Stomach (tissue), 9 donors: ENCODE results near the gene NALCN. TPM values are rescaled to one million over a fixed set of nuclear protein-coding genes. Genes with fewer than 3 reads are reported as not detected.

Experiments used
- DNase-seq, 2 donors: peaks; one replicate each; pipeline versions ENCODE4 v3.0.0 to v3.0.0-alpha.2; 2013 to 2019
- H3K27ac ChIP-seq, 5 donors: fragments of 200-600 bp in 4 of 5; sonication (generic) in 4 of 5; one replicate each; pipeline ENCODE4 v1.5.1; 2013 to 2019; ENCODE audit warnings: mild to moderate bottlenecking in 1 of 5, moderate library complexity in 1 of 5
- H3K27me3 ChIP-seq, 3 donors: fragments of 200-600 bp; sonication (generic); one replicate each; pipeline ENCODE4 v1.5.1; 2017 to 2019; ENCODE audit warnings: mixed run types in 1 of 3
- H3K36me3 ChIP-seq, 4 donors: fragments of 200-600 bp; sonication (generic); 1 replicate in 3 of 4; 2 replicates in 1 of 4; pipeline ENCODE4 v1.5.1; 2016 to 2019
- H3K4me1 ChIP-seq, 4 donors: fragments of 200-600 bp; sonication (generic); one replicate each; pipeline ENCODE4 v1.5.1; 2016 to 2019
- H3K4me3 ChIP-seq, 4 donors: fragments of 200-600 bp; sonication (generic) in 3 of 4; one replicate each; pipeline ENCODE4 v1.5.1; 2016 to 2019; ENCODE audit warnings: mild to moderate bottlenecking in 1 of 4
- H3K9me3 ChIP-seq, 4 donors: fragments of 200-600 bp; sonication (generic); one replicate each; pipeline ENCODE4 v1.5.1; 2016 to 2019
- EP300 ChIP-seq: sonication (generic); formaldehyde crosslinking; IDR thresholded peaks from one replicate; pipeline ENCODE4 v1.6.1; 2017; ENCODE audit warnings: antibody characterized with exemption
- POLR2A ChIP-seq, 4 donors: fragments of 450-650 bp; IDR thresholded peaks; one replicate each; pipeline ENCODE4 v1.6.1; 2016; ENCODE audit warnings: antibody characterized with exemption in 4 of 4, control low read depth in 2 of 4, mild to moderate bottlenecking in 1 of 4, moderate library complexity in 1 of 4
- POLR2AphosphoS5 ChIP-seq, 3 donors: sonication (generic); formaldehyde crosslinking; IDR thresholded peaks; one replicate each; pipeline ENCODE4 v1.6.1; 2016; ENCODE audit warnings: antibody characterized with exemption in 3 of 3
- WGBS, 5 donors: extraction: QIAGEN DNeasy Blood & Tissue Kit in 3 of 5; methylation state at CpG; one replicate each; pipeline versions ENCODE4 v1.1.5 to v1.1.7; 2013 to 2018; 5-methylcytosine and 5-hydroxymethylcytosine counted together
- intact Hi-C: fragments of 100-400 bp; cut with DNase I; formaldehyde crosslinking; loops from one replicate; pipeline ENCODE4 v1.15.1; 2023; ENCODE audit warnings: low total_unique reads
- polyA plus RNA-seq, 3 donors: library from polyadenylated mRNA; stranded (reverse); fragments of 200-250 nt; gene quantifications; one replicate each; pipeline ENCODE4 v1.2.3, GENCODE V29; 2013
- total RNA-seq, 5 donors: library from RNA; depleted of rRNA; stranded (reverse); fragments of >200 nt; gene quantifications; one replicate each; pipeline versions ENCODE4 v1.1.0 to v1.2.3, GENCODE V29; 2014 to 2016
- TF ChIP-seq, protein P1 (sequence below), 7 experiments: fragments of 450-650 bp in 4 of 7; fragments of 200-600 bp in 3 of 7; sonication (generic) in 3 of 7; IDR thresholded peaks; one replicate each; pipeline ENCODE4 v1.5.1; 2016 to 2019; ENCODE audit warnings: antibody characterized with exemption in 7 of 7, control low read depth in 2 of 7, mild to moderate bottlenecking in 1 of 7
- donor health status: healthy with polysubstance abuse.
- donor health status: Bipolar disorder and iron deficiency.
- donor health status: healthy.

NALCN gene
- total and polyA plus RNA-seq, 8 donors = 0.15 to 2.9 (median 1.2) TPM; not detected in 2

DNA sequence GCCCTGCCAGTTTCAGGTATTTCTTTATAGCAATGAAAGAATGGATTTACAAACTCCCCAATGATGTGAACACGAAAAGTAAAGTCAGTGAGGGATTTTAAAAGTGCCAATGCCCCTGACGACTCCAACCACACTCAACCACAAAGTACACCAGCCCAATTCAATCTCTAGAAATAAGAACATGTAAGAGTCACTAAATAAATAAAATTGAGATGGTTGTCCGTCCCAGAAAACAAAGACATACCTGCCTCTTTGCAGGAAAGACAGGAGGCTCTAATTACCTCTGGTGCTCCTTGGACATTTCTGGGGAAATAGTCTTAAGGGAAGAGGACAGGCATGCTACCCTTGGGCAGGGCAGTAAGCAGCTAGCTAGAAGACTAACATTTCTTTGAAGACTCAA is 55.8 kb downstream of the NALCN start:
- H3K4me1 ChIP-seq = no peaks in the 10 kb centered on the region
- WGBS, 5 donors = 51 to 62% (median 57%) methylated on average over 3 of the region's 3 CpGs
- TF ChIP-seq, protein P1, sequence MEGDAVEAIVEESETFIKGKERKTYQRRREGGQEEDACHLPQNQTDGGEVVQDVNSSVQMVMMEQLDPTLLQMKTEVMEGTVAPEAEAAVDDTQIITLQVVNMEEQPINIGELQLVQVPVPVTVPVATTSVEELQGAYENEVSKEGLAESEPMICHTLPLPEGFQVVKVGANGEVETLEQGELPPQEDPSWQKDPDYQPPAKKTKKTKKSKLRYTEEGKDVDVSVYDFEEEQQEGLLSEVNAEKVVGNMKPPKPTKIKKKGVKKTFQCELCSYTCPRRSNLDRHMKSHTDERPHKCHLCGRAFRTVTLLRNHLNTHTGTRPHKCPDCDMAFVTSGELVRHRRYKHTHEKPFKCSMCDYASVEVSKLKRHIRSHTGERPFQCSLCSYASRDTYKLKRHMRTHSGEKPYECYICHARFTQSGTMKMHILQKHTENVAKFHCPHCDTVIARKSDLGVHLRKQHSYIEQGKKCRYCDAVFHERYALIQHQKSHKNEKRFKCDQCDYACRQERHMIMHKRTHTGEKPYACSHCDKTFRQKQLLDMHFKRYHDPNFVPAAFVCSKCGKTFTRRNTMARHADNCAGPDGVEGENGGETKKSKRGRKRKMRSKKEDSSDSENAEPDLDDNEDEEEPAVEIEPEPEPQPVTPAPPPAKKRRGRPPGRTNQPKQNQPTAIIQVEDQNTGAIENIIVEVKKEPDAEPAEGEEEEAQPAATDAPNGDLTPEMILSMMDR (IDR thresholded peaks at IDR 0.05) = no peak
- no peak for TF ChIP-seq POLR2A (IDR thresholded peaks at IDR 0.05)
- TF ChIP-seq POLR2AphosphoS5 (IDR thresholded peaks at IDR 0.05) = no peak
- intact Hi-C loops = no loop called here
- H3K36me3 ChIP-seq = no peaks in the 10 kb centered on the region
- no peak overlapping the region for H3K27ac ChIP-seq
- no peaks in the 10 kb centered on the region for H3K9me3 ChIP-seq
- H3K27me3 ChIP-seq = no peaks in the 10 kb centered on the region
- DNase-seq = no peak
- H3K4me3 ChIP-seq = no peak overlapping the region

DNA sequence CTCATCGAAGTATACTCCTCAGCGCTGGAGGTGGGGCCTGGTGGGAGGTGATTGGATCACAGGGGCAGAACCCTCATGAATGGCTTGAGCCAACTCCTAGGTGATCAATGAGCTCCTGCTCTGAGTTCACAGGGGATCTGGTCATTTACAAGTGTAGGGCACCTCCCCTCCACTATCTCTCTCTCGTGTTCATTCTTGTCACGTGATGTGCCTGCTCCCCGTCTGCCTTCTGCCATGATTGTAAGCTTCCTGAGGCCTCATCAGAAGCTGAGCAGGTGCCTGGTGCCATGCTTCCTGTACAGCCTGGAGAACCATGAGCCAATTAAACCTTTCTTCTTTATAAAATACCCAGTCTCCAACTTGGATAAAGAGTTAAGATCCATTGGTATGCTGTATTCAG is 61.4 kb downstream of the NALCN start:
- no peaks in the 10 kb centered on the region for H3K4me1 ChIP-seq
- TF ChIP-seq, protein P1 (IDR thresholded peaks at IDR 0.05) = no peak
- no peak for TF ChIP-seq POLR2A (IDR thresholded peaks at IDR 0.05)
- no peak for TF ChIP-seq POLR2AphosphoS5 (IDR thresholded peaks at IDR 0.05)
- no peak for TF ChIP-seq EP300
- no peaks in the 10 kb centered on the region for H3K27me3 ChIP-seq
- H3K36me3 ChIP-seq = no peaks in the 10 kb centered on the region
- 84 to 94% (median 89%) methylated on average over 5 of the region's 5 CpGs for WGBS, 5 donors
- H3K4me3 ChIP-seq = no peak overlapping the region
- DNase-seq = no peak
- H3K27ac ChIP-seq = no peak overlapping the region
- intact Hi-C loops = no loop called here
- no peaks in the 10 kb centered on the region for H3K9me3 ChIP-seq

DNA sequence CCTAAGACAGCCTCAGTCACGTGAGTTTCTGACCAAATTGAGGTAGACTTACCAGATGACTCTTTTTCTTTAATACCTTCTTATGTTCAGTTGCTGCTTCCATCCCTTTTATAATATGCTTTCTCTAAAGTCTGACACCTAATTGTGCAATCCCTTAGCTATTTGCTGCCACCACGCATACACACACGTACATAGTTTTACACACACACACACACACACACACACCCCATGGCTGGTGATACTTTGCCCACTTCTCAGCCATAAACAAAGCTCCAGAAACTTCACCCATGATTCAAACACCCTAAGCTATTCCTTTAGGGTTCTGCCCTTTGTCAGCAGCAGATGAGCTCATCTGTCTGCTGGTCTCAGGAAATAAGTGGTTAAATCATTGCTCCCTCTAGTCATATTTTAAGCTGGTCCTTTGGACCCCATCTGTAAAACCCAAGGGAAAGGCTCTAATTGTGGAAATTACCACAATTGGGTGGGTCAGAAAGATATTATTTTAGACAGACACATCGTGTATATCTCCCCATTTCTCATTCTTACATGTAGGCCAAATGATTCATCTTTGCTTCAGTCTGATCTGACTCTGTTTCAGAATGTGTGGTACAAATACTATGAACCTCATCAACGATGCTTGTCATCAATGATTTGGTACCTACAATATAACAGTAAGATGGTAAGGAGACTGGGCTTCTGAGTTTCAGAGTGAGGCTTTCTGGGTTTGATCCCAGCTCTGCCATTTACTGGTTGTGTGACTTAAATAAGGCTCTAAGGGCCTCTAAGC is 69.2 kb downstream of the NALCN start:
- no peaks in the 10 kb centered on the region for H3K27me3 ChIP-seq
- H3K4me3 ChIP-seq = no peak overlapping the region
- H3K9me3 ChIP-seq = no peaks in the 10 kb centered on the region
- no peaks in the 10 kb centered on the region for H3K36me3 ChIP-seq
- intact Hi-C loops = no loop called here
- no peak for TF ChIP-seq POLR2AphosphoS5 (IDR thresholded peaks at IDR 0.05)
- TF ChIP-seq EP300 = no peak
- TF ChIP-seq, protein P1 (IDR thresholded peaks at IDR 0.05) = no peak
- TF ChIP-seq POLR2A (IDR thresholded peaks at IDR 0.05) = no peak
- H3K4me1 ChIP-seq = no peaks in the 10 kb centered on the region
- WGBS, 5 donors = 67 to 74% (median 69%) methylated on average over 5 of the region's 5 CpGs
- H3K27ac ChIP-seq = no peak overlapping the region
- no peak for DNase-seq

DNA sequence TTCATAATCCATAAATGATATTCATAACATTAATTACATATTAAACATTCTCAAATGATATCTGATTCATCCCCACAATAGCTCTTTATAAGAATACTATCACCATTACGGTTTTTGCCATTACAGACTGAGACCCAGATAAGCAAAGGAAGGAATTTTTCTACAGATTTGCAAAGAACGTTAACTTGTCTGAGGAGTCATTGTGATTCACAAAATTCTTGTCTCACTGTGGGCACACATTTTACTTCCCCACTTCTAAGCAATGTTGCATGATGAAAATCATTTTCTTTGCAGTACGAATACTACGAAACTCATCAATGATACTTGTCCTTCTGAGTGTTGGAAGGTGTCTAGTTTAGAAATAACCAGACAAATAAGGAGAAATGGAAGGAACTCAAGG is 70.1 kb downstream of the NALCN start:
- intact Hi-C loops = no loop called here
- Histone ChIP-seq H3K27ac (no peak overlapping the region), H3K9me3 (no peaks in the 10 kb centered on the region), H3K4me1 (no peaks in the 10 kb centered on the region), H3K36me3 (no peaks in the 10 kb centered on the region), H3K4me3 (no peak overlapping the region), H3K27me3 (no peaks in the 10 kb centered on the region)
- 77 to 86% (median 83%) methylated on average over 4 of the region's 4 CpGs for WGBS, 5 donors
- no peak for DNase-seq
- TF ChIP-seq, protein P1 (IDR thresholded peaks at IDR 0.05) = no peak
- TF ChIP-seq EP300 = no peak
